GM23248 (cell line): ENCODE measurements around the gene LIN7B. TPM values are rescaled to one million over a fixed set of nuclear protein-coding genes. Genes with fewer than 3 reads are reported as not detected.

Experiments used
- DNase-seq: peaks from one replicate; pipeline ENCODE4 v3.0.0-alpha.2; 2015
- H2AFZ ChIP-seq: fragments of 200-600 bp; sonication (generic); 2 replicates; pipeline ENCODE4 v1.6.1; 2016; ENCODE audit warnings: antibody characterized with exemption
- H3F3A ChIP-seq: fragments of 200-600 bp; sonication (generic); 2 replicates; pipeline ENCODE4 v1.6.1; 2016; ENCODE audit warnings: mild to moderate bottlenecking, antibody characterized with exemption, mixed run types; ENCODE audit not compliant: insufficient read depth
- H3K27ac ChIP-seq: fragments of 200-600 bp; sonication (generic); 2 replicates; pipeline ENCODE4 v1.5.1; 2016; ENCODE audit warnings: mild to moderate bottlenecking
- H3K27me3 ChIP-seq: fragments of 200-600 bp; sonication (generic); replicated peaks from 2 replicates; pipeline ENCODE4 v1.6.1; 2016; ENCODE audit warnings: mild to moderate bottlenecking; ENCODE audit not compliant: insufficient read depth
- H3K36me3 ChIP-seq: fragments of 200-600 bp; sonication (generic); 2 replicates; pipeline ENCODE4 v1.6.1; 2016; ENCODE audit warnings: low read depth, mild to moderate bottlenecking
- H3K4me1 ChIP-seq: fragments of 200-600 bp; sonication (generic); 2 replicates; pipeline ENCODE4 v1.6.1; 2016; ENCODE audit warnings: mild to moderate bottlenecking; ENCODE audit not compliant: insufficient read depth
- H3K4me2 ChIP-seq: fragments of 200-600 bp; sonication (generic); one replicate; pipeline ENCODE4 v1.6.1; 2016; ENCODE audit warnings: mild to moderate bottlenecking; ENCODE audit not compliant: unreplicated experiment
- H3K4me3 ChIP-seq: fragments of 200-600 bp; sonication (generic); 2 replicates; pipeline ENCODE4 v1.5.1; 2016; ENCODE audit warnings: mild to moderate bottlenecking
- H3K79me2 ChIP-seq: fragments of 200-600 bp; sonication (generic); 2 replicates; pipeline ENCODE4 v1.6.1; 2016; ENCODE audit warnings: mild to moderate bottlenecking; ENCODE audit not compliant: insufficient read depth
- H3K9ac ChIP-seq: fragments of 200-600 bp; sonication (generic); 2 replicates; pipeline ENCODE4 v1.6.1; 2016; ENCODE audit warnings: mild to moderate bottlenecking
- H3K9me2 ChIP-seq: fragments of 200-600 bp; sonication (generic); 2 replicates; pipeline ENCODE4 v1.6.1; 2016; ENCODE audit warnings: mixed run types, mild to moderate bottlenecking, moderate library complexity; ENCODE audit not compliant: insufficient read depth
- H3K9me3 ChIP-seq: fragments of 200-600 bp; sonication (generic); one replicate; pipeline ENCODE4 v1.6.1; 2017; ENCODE audit warnings: low read depth
- H4K20me1 ChIP-seq: fragments of 200-600 bp; sonication (generic); 2 replicates; pipeline ENCODE4 v1.6.0; 2016; ENCODE audit not compliant: insufficient read depth
- EZH2 ChIP-seq: fragments of 200-600 bp; sonication (generic); IDR thresholded peaks from 2 replicates; pipeline ENCODE4 v1.6.1; 2018; ENCODE audit warnings: antibody characterized with exemption, mild to moderate bottlenecking; ENCODE audit not compliant: insufficient read depth, poor library complexity, severe bottlenecking
- EZH2phosphoT487 ChIP-seq: fragments of 200-600 bp; sonication (generic); IDR thresholded peaks from 2 replicates; pipeline ENCODE4 v1.6.1; 2018; ENCODE audit warnings: antibody characterized with exemption, moderate library complexity, mild to moderate bottlenecking, low read depth; ENCODE audit not compliant: insufficient read depth
- WGBS, 2 experiments: methylation state at CpG; one replicate each; pipeline ENCODE4 v1.1.6; 2015 to 2017; ENCODE audit warnings: low lambda C conversion rate in 2 of 2, low coverage in 1 of 2; ENCODE audit errors: missing lambda C conversion rate in 2 of 2; 5-methylcytosine and 5-hydroxymethylcytosine counted together
- in situ Hi-C: fragments of 300-500 bp; cut with MboI; formaldehyde crosslinking; loops from 2 replicates; pipeline ENCODE4 v1.15.0; 2020
- polyA plus RNA-seq: library from polyadenylated mRNA; unstranded; fragments of >200 nt; fragmentation: Nextera tagmentation; extraction: Ambion mirVana; gene quantifications from 2 replicates; pipeline ENCODE4 v1.2.1, GENCODE V29; 2016
- total RNA-seq: library from RNA; depleted of rRNA; stranded (reverse); fragments of >200 nt; shearing (Covaris generic); gene quantifications from 2 replicates; pipeline ENCODE4 v1.2.3, GENCODE V29; 2014

The LIN7B gene
- total and polyA plus RNA-seq, 2 experiments from 2014 or later, result 10.7 to 11.9 TPM

- H3F3A ChIP-seq, result peaks cover 5% of the 10 kb centered on the region; the same call in 1 of the 2 replicates
- H2AFZ ChIP-seq, result no peak overlapping the region
- no peaks in the 10 kb centered on the region for H3K9me3 ChIP-seq
- peaks cover 8% of the 10 kb centered on the region; the same call in 1 of the 2 replicates for H3K4me1 ChIP-seq
- TF ChIP-seq EZH2 (no peak), EZH2phosphoT487 (no peak)
- no peaks in the 10 kb centered on the region for H4K20me1 ChIP-seq
- no peaks in the 10 kb centered on the region for H3K36me3 ChIP-seq
- H3K9me2 ChIP-seq, result no peaks in the 10 kb centered on the region
- H3K9ac ChIP-seq, result no peak overlapping the region
- in situ Hi-C loops, result no loop called here
- no peak overlapping the region for H3K4me3 ChIP-seq
- no peak overlapping the region for H3K27ac ChIP-seq
- no peak for DNase-seq
- H3K27me3 ChIP-seq, result no peaks in the 10 kb centered on the region
- H3K4me2 ChIP-seq, result no peak overlapping the region
- WGBS, 2 experiments, result 92 to 94% methylated on average over 6 of the region's 6 CpGs
- peaks cover 14% of the 10 kb centered on the region for H3K79me2 ChIP-seq
These were observed 40.1 kb downstream of the LIN7B start for GRCh38 chr19:49154279-49154678.

- TF ChIP-seq EZH2phosphoT487, result no peak
- no peak for TF ChIP-seq EZH2
- Histone ChIP-seq H3F3A (peaks cover 5% of the 10 kb centered on the region; the same call in 1 of the 2 replicates), H3K9me3 (no peaks in the 10 kb centered on the region), H4K20me1 (no peaks in the 10 kb centered on the region; the same call in 1 of the 2 replicates), H3K4me2 (no peak within 1 kb of the TSS), H3K79me2 (peaks cover 22% of the 10 kb centered on the region), H3K9me2 (no peaks in the 10 kb centered on the region), H3K27ac (no peak within 1 kb of the TSS), H2AFZ (no peak within 1 kb of the TSS), H3K4me3 (no peak within 1 kb of the TSS), H3K4me1 (peaks cover 8% of the 10 kb centered on the region; the same call in 1 of the 2 replicates), H3K36me3 (no peaks in the 10 kb centered on the region), H3K27me3 (no peaks in the 10 kb centered on the region), H3K9ac (no peak within 1 kb of the TSS)
- WGBS, 2 experiments, result 61 to 63% methylated on average over 17 to 19 of the region's 19 CpGs
- DNase-seq, result no peak
- in situ Hi-C loops, result no loop called here
These were observed 41.0 kb downstream of the LIN7B start, which contains the start of gene HRC for GRCh38 chr19:49155005-49155819. Gene HRC (minus strand): TSS chr19:49155396. CDS start chr19:49155237, 159 bp downstream.

DNA sequence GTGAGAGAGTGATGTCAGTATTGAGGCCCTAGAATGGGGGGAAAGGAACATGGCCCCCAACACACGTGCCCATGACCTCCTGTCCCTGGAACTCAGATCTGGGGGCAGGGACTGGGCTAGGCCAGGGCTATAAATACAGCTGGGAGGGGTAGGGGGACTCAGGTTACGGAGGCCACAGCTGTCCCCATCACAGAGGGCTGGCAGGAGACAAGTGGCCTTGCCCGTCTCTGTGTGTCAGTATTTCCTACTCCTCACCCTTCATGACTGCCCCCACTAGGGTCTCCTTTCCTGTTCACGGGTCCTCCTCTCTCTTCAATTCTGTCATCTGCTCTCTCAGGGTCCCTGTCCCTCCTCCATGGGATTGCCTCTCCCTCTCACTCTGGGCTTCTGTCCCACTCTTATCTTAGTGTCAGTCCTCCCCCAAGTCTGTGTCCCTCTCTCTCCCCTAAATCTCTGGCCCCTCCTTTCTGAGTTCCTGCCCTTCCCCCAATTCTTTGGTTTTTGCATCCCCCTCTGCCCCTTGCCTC is 41.7 kb downstream of the LIN7B start:
- no peak for TF ChIP-seq EZH2
- 71% methylated on average over 3 to 4 of the region's 4 CpGs for WGBS, 2 experiments
- Histone ChIP-seq H3K9me2 (no peaks in the 10 kb centered on the region), H3K9ac (no peak overlapping the region), H3K4me2 (no peak overlapping the region), H3K4me3 (no peak overlapping the region), H3K9me3 (no peaks in the 10 kb centered on the region), H2AFZ (no peak overlapping the region), H3K4me1 (peaks cover 8% of the 10 kb centered on the region; the same call in 1 of the 2 replicates), H4K20me1 (no peaks in the 10 kb centered on the region; the same call in 1 of the 2 replicates), H3F3A (peaks cover 5% of the 10 kb centered on the region; the same call in 1 of the 2 replicates), H3K79me2 (peaks cover 22% of the 10 kb centered on the region), H3K36me3 (no peaks in the 10 kb centered on the region), H3K27ac (no peak overlapping the region), H3K27me3 (no peaks in the 10 kb centered on the region)
- in situ Hi-C loops, result no loop called here
- DNase-seq, result no peak

DNA sequence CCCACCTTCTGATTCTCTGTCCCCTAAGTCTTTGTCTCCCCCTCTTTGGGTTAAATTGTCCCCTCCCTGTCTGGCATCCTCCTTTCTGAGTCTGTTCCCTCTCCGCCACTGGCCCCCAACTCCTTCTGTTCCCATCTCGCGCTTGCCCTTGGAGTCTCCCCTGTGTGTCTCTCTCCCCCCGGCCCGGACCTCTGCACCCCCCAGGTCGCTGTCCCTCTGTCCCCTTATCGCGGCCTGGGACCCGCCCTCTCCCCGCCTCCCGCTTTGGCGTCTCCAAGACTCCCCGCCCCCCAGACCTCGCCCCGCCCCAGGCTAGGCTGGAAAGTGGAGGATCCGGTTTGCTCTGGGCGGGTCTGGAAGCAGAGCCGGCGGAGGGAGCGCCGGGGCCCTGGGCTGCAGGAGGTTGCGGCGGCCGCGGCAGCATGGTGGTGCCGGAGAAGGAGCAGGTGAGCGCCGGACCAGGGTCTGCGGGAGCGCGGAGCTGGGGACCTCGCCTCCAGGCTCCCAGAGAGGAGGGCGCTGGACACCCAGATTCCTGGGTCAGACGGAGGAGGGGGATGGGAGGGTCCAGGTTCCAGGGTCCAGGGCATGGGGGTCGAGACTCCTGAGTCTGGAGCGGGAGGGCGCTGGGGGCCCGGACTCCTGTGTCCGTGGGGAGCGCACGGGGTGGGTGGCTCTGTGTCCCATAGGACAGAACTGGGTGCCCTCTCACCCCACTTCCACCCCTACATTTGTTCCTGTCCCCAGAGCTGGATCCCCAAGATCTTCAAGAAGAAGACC is 43.5 kb downstream of the LIN7B start, which contains the start of gene TRPM4:
Gene TRPM4 (plus strand): TSS at position 348 of the 780 bp plus-strand sequence. CDS start 75 bp downstream, at position 423.
- peaks cover 8% of the 10 kb centered on the region; the same call in 1 of the 2 replicates for H3K4me1 ChIP-seq
- H4K20me1 ChIP-seq, result no peaks in the 10 kb centered on the region; the same call in 1 of the 2 replicates
- peak within 1 kb of the TSS; percentile 77 for H2AFZ ChIP-seq
- DNase-seq, result peak; percentile 93
- H3K9me3 ChIP-seq, result no peaks in the 10 kb centered on the region
- H3K27ac ChIP-seq, result peak within 1 kb of the TSS; percentile 52
- H3K4me3 ChIP-seq, result peak within 1 kb of the TSS; percentile 89
- H3K4me2 ChIP-seq, result peak within 1 kb of the TSS; percentile 88
- in situ Hi-C loops, result no loop called here
- H3K36me3 ChIP-seq, result no peaks in the 10 kb centered on the region
- no peaks in the 10 kb centered on the region for H3K27me3 ChIP-seq
- WGBS, 2 experiments, result 1% methylated on average over 17 to 36 of the region's 41 CpGs
- H3K9me2 ChIP-seq, result no peaks in the 10 kb centered on the region
- TF ChIP-seq EZH2, result no peak
- TF ChIP-seq EZH2phosphoT487, result no peak
- H3F3A ChIP-seq, result no peaks in the 10 kb centered on the region
- peaks cover 22% of the 10 kb centered on the region for H3K79me2 ChIP-seq
- peak within 1 kb of the TSS; percentile 94 for H3K9ac ChIP-seq
